IPS-NIHi7 (cell line): ENCODE data around the gene JUNB.
"Not testable (repeated sequence)": the region's sequence is repeated elsewhere in the genome, so short reads cannot be mapped to it uniquely, and the experiment has no call there.

Experiments
- DNase-seq: peaks from one replicate; pipeline ENCODE4 v3.0.0; 2012; ENCODE audit warnings: mixed read lengths; ENCODE audit errors: extremely low spot score

The JUNB gene

DNA sequence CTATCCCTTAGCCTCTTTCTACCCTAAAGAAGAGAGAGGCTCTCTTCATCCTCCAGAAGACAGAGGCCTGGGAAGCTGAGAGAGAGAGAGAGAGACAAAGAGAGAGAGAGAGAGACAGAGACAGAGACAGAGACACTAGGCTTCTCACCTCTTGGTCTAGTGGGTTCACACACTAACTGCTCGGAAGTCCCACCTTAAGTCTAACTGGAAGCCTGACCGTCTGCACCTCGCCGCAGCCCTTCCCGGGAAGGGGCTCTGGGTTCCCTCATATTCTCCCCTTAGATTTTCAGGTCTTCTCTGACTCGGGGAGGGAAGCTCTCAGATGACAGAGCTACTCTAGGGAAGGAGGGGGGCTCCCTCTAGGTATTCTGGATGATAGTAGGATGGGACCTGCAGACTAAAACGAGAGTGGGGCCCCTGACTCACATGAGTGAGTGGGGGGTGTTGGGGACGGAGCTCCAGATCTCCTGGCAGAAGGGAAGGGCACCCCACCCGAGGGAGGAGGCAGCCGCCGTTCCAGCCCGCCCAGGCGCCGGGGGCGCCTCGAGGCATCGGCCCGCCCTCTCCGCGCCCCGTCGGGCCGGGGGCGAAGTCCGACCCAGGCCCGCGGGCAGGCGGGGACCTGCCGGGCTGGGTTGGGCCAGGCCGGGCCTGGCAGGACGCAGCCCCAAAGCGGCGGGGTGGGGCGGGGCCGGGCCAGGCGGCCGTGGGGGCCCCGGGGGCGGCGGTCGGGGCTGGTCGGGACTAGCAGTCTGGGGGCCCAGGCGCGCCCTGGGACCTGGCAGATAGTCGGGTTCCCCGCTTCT is 2.0 kb upstream of the JUNB start:
- no peak for DNase-seq

- peak; percentile 92 for DNase-seq
Measured at GRCh38 chr19:12789904-12790619, 1.2 kb upstream of the JUNB start.

GRCh38 chr19:12790628-12791344 is 500 bp upstream of the JUNB start:
- no peak for DNase-seq

- no peak for DNase-seq
Measured at GRCh38 chr19:12792051-12792852, 966 bp downstream of the JUNB start.

- no peak for DNase-seq
Measured at GRCh38 chr19:12792853-12793289, 1.6 kb downstream of the JUNB start.

GRCh38 chr19:12793290-12794195 is 2.3 kb downstream of the JUNB start:
- DNase-seq = peak; percentile 89

- DNase-seq = no peak
Measured at GRCh38 chr19:12794196-12794941, 3.1 kb downstream of the JUNB start.

- DNase-seq = no peak
Measured at GRCh38 chr19:12794971-12795381, 3.7 kb downstream of the JUNB start.

- DNase-seq = peak; percentile 75
Measured at GRCh38 chr19:12796146-12797071, 5.1 kb downstream of the JUNB start.

GRCh38 chr19:12797141-12797587 is 5.9 kb downstream of the JUNB start:
- no peak for DNase-seq

DNA sequence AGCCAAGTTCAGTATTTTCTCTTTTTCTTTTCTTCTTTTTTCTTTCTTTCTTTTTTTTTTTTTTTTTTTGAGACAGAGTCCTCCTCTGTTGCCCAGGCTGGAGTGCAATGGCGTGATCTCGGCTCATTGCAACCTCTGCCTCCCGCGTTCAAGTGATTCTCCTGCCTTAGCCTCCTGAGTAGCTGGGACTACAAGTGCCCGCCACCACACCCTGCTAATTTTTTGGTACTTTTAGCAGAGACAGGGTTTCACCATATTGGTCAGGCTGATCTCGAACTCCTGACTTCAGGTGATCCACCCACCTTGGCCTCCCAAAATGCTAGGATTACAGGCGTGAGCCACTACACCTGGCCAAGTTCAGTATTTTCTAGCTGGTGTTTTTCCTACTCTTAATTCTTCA is 6.3 kb downstream of the JUNB start:
- not testable (repeated sequence) for DNase-seq

- DNase-seq = no peak
Measured at GRCh38 chr19:12799742-12800465, 8.6 kb downstream of the JUNB start.

DNA sequence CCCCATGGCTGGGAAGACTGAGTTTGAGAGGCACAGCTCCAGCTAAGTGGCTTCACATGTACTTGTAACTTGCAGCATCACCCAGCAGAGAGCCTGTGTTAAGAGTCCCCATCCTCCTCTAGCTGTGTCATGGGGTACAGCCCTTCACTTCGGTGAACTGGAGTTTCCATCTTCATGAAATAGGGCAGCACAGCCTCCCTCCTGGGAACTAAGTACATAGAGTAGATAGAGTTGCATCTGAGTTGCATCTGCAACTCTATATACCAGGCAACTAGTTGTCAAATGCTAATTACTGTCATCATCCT is 9.1 kb downstream of the JUNB start:
- no peak for DNase-seq

DNA sequence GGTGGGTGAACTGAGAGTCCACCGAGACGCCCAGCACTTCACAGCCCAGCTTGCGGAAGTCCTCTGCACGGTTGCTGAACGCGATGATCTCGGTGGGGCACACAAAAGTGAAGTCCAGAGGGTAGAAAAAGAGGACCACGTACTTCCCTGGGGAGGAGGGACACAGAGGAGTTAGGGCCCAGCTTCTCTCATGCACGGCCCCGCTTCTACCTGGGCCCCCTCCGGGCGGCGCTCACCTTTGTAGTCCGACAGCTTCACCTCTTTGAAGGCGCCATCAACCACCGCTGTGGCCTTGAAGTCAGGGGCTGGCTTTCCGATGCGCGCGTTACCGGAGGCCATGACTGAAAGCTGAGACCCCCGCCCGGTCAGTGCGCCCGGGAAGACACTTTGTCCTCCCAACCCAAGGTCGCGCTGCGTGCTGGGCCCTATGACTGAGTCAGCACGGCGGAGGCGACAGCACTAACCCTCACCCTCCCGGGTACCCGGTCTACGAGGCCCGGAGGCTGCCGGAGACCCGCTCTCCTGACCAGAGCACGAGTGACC is 9.7 kb downstream of the JUNB start:
- no peak for DNase-seq

- DNase-seq = peak; percentile 72
Measured at GRCh38 chr19:12801466-12802266, 10.4 kb downstream of the JUNB start, which contains the start of the genes PRDX2 and THSD8. Gene PRDX2 (minus strand): TSS chr19:12801800. CDS start chr19:12801261, 539 bp downstream. Gene THSD8 (plus strand): TSS chr19:12802069. CDS start chr19:12802072, 3 bp downstream.

DNA sequence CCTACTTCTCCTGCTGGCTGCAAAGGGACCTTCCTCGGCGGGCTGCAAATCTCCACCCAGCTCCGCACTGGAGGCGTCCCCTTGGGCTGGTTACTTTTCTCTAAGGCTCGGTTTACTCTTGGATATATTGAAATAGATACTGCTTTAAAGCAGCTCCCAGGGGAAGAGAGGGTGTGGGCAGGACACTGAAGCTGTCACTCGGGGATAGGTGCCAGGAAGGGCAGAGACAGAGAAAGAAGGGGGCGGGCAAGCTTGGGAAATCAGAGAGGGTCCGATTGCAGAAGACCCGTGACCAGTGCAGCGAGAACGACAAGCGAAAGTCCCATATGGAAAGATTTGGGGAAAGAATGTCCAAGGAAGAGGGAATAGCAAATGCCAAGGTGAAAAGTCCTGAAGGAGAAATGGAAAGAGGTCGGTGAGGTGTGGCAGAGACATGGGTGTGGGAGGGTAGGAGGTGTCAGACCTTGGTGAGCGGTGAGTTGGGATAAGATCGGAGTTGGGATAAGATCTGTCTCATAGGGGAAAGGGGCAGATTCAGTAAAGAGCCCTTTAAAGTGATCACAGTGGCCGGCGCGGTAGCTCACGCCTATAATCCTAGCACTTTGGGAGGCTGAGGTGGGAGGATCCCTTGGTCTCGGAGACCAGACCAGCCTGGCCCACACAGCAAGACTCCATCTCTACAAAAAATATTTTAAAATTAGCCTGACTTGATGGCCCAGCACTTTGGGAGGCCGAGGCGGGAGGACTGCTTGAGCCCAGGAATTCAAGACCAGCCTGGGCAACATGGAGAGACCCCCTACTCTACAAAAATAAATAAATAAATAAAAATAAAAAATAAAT is 11.2 kb downstream of the JUNB start:
- no peak for DNase-seq
